ENCODE data around the gene GPSM3.

Gene GPSM3

DNA sequence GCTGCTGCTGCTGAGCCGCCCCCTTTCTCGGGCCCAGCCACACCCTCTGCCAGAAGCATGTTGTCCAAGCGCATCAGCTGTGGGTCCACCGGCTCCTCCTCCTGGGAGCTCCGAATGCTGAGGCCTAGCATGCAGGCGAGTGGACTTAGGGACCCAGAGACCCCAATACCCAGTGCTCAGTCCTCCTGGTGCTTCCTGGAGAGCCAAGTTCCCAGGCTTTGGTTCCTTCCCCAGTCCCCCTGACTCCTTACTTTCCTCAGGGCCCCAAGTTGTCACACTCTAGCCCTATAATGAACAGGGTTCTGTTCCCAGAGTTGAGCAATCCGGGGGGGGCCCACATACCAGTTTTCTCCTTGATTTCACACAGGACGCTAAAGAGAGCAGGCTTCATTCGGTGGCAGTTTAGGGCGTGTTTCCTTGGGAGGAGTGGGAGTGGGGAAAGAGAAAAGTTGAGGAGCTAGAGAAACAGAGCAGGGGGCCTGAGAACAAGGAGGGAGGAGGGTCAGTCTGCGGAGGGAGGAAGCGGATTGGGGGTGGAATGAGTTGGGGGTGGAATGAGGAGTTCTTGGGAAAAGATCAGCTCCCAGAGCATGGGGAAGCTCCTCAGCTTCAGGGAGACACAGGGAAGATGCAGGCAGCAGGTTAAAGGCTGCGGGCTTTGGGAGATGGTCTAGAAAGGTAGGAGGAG lies 3.9 kb downstream of the GPSM3 start (continued):
- TF ChIP-seq, protein P1, sequence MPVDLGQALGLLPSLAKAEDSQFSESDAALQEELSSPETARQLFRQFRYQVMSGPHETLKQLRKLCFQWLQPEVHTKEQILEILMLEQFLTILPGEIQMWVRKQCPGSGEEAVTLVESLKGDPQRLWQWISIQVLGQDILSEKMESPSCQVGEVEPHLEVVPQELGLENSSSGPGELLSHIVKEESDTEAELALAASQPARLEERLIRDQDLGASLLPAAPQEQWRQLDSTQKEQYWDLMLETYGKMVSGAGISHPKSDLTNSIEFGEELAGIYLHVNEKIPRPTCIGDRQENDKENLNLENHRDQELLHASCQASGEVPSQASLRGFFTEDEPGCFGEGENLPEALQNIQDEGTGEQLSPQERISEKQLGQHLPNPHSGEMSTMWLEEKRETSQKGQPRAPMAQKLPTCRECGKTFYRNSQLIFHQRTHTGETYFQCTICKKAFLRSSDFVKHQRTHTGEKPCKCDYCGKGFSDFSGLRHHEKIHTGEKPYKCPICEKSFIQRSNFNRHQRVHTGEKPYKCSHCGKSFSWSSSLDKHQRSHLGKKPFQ (tag by site-specific recombination; IDR thresholded peaks at IDR 0.05): no peak
- no peak for TF ChIP-seq ZNF549 (tag by site-specific recombination; IDR thresholded peaks at IDR 0.05)
- TF ChIP-seq, protein P2, sequence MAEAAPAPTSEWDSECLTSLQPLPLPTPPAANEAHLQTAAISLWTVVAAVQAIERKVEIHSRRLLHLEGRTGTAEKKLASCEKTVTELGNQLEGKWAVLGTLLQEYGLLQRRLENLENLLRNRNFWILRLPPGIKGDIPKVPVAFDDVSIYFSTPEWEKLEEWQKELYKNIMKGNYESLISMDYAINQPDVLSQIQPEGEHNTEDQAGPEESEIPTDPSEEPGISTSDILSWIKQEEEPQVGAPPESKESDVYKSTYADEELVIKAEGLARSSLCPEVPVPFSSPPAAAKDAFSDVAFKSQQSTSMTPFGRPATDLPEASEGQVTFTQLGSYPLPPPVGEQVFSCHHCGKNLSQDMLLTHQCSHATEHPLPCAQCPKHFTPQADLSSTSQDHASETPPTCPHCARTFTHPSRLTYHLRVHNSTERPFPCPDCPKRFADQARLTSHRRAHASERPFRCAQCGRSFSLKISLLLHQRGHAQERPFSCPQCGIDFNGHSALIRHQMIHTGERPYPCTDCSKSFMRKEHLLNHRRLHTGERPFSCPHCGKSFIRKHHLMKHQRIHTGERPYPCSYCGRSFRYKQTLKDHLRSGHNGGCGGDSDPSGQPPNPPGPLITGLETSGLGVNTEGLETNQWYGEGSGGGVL (tag by site-specific recombination; IDR thresholded peaks at IDR 0.05): 0 out of 2 replicates have a peak, but pooled peaks have one; percentile 23
- no peak for TF ChIP-seq SALL2 (tag by site-specific recombination; IDR thresholded peaks at IDR 0.05; ENCODE audit: borderline replicate concordance)
- no peak for TF ChIP-seq GLIS1 (tag by site-specific recombination; IDR thresholded peaks at IDR 0.05)
- TF ChIP-seq ZNF610 (tag by site-specific recombination; IDR thresholded peaks at IDR 0.05; ENCODE audit: borderline replicate concordance): no peak
- TF ChIP-seq KLF7 (tag by site-specific recombination; IDR thresholded peaks at IDR 0.05; ENCODE audit: borderline replicate concordance): no peak
- TF ChIP-seq ZNF366 (tag by site-specific recombination; conservative IDR thresholded peaks at IDR 0.05): no peak
- TF ChIP-seq, protein P3, sequence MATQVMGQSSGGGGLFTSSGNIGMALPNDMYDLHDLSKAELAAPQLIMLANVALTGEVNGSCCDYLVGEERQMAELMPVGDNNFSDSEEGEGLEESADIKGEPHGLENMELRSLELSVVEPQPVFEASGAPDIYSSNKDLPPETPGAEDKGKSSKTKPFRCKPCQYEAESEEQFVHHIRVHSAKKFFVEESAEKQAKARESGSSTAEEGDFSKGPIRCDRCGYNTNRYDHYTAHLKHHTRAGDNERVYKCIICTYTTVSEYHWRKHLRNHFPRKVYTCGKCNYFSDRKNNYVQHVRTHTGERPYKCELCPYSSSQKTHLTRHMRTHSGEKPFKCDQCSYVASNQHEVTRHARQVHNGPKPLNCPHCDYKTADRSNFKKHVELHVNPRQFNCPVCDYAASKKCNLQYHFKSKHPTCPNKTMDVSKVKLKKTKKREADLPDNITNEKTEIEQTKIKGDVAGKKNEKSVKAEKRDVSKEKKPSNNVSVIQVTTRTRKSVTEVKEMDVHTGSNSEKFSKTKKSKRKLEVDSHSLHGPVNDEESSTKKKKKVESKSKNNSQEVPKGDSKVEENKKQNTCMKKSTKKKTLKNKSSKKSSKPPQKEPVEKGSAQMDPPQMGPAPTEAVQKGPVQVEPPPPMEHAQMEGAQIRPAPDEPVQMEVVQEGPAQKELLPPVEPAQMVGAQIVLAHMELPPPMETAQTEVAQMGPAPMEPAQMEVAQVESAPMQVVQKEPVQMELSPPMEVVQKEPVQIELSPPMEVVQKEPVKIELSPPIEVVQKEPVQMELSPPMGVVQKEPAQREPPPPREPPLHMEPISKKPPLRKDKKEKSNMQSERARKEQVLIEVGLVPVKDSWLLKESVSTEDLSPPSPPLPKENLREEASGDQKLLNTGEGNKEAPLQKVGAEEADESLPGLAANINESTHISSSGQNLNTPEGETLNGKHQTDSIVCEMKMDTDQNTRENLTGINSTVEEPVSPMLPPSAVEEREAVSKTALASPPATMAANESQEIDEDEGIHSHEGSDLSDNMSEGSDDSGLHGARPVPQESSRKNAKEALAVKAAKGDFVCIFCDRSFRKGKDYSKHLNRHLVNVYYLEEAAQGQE (tag by site-specific recombination; IDR thresholded peaks at IDR 0.05): no peak
- no peak for TF ChIP-seq OVOL3 (tag by site-specific recombination; IDR thresholded peaks at IDR 0.05)
- no peak for TF ChIP-seq ZNF248 (tag by site-specific recombination; IDR thresholded peaks at IDR 0.05)
- TF ChIP-seq ZNF768 (tag by site-specific recombination; IDR thresholded peaks at IDR 0.05): no peak
- TF ChIP-seq, protein P4, sequence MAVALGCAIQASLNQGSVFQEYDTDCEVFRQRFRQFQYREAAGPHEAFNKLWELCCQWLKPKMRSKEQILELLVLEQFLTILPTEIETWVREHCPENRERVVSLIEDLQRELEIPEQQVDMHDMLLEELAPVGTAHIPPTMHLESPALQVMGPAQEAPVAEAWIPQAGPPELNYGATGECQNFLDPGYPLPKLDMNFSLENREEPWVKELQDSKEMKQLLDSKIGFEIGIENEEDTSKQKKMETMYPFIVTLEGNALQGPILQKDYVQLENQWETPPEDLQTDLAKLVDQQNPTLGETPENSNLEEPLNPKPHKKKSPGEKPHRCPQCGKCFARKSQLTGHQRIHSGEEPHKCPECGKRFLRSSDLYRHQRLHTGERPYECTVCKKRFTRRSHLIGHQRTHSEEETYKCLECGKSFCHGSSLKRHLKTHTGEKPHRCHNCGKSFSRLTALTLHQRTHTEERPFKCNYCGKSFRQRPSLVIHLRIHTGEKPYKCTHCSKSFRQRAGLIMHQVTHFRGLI (tag by site-specific recombination; IDR thresholded peaks at IDR 0.05): no peak
- no peak for TF ChIP-seq ZNF19 (tag by site-specific recombination; IDR thresholded peaks at IDR 0.05; ENCODE audit: low read depth)
- no peak for TF ChIP-seq ZNF2 (tag by site-specific recombination; IDR thresholded peaks at IDR 0.05)
- no peak for TF ChIP-seq ZNF664 (tag by site-specific recombination; IDR thresholded peaks at IDR 0.05)
- TF ChIP-seq, protein P5, sequence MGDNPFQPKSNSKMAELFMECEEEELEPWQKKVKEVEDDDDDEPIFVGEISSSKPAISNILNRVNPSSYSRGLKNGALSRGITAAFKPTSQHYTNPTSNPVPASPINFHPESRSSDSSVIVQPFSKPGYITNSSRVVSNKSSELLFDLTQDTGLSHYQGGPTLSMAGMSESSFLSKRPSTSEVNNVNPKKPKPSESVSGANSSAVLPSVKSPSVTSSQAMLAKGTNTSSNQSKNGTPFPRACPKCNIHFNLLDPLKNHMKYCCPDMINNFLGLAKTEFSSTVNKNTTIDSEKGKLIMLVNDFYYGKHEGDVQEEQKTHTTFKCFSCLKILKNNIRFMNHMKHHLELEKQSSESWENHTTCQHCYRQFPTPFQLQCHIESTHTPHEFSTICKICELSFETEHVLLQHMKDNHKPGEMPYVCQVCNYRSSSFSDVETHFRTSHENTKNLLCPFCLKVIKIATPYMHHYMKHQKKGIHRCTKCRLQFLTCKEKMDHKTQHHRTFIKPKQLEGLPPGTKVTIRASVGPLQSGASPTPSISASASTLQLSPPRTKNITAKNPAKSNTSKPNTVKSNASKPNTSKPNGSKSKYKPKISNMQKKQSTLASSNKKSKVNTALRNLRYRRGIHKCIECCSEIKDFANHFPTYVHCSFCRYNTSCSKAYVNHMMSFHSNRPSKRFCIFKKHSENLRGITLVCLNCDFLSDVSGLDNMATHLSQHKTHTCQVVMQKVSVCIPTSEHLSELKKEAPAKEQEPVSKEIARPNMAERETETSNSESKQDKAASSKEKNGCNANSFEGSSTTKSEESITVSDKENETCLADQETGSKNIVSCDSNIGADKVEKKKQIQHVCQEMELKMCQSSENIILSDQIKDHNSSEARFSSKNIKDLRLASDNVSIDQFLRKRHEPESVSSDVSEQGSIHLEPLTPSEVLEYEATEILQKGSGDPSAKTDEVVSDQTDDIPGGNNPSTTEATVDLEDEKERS (tag by site-specific recombination; IDR thresholded peaks at IDR 0.05): no peak
- TF ChIP-seq ZNF776 (tag by site-specific recombination; IDR thresholded peaks at IDR 0.05; ENCODE audit: borderline replicate concordance): no peak
- TF ChIP-seq EGR2 (tag by site-specific recombination; IDR thresholded peaks at IDR 0.05; ENCODE audit: low read depth): peak; percentile 32; the same call in 1 of the 2 replicates
- no peak for TF ChIP-seq ZBTB1 (tag by site-specific recombination; IDR thresholded peaks at IDR 0.05)
- TF ChIP-seq BCL11B (tag by site-specific recombination; IDR thresholded peaks at IDR 0.05; ENCODE audit: low read depth): no peak
- TF ChIP-seq KLF10 (tag by site-specific recombination; IDR thresholded peaks at IDR 0.05): no peak
- TF ChIP-seq ZNF514 (tag by site-specific recombination; IDR thresholded peaks at IDR 0.05): no peak
- TF ChIP-seq, protein P6, sequence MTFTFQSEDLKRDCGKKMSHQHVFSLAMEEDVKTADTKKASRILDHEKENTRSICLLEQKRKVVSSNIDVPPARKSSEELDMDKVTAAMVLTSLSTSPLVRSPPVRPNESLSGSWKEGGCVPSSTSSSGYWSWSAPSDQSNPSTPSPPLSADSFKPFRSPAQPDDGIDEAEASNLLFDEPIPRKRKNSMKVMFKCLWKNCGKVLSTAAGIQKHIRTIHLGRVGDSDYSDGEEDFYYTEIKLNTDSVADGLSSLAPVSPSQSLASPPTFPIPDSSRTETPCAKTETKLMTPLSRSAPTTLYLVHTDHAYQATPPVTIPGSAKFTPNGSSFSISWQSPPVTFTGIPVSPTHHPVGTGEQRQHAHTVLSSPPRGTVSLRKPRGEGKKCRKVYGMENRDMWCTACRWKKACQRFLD (tag by site-specific recombination; IDR thresholded peaks at IDR 0.05): no peak
- 0 out of 2 replicates have a peak, but pooled peaks have one; percentile 26 for TF ChIP-seq IKZF3 (tag by site-specific recombination; IDR thresholded peaks at IDR 0.05)
- no peak for TF ChIP-seq ZNF223 (tag by site-specific recombination; IDR thresholded peaks at IDR 0.05)
